ENCODE data around the gene RALGPS1. TPM values are rescaled to one million over a fixed set of nuclear protein-coding genes. Genes with fewer than 3 reads are reported as not detected.

RALGPS1 gene
- total and polyA plus RNA-seq, 2 of the 8 experiments (the other 6 are each of a cell fraction or from before 2014, with no cell fraction given): 20.0 to 23.5 TPM

GRCh38 chr9:127262602-127263001, 348.0 kb downstream of the RALGPS1 start:
- FAIRE-seq: no peak
- CTCF ChIA-PET (ENCODE audit: partially characterized antibody): interaction anchor here (0.7 to 1.9 kb wide), 8 partner anchors 14 to 51 kb away, joined by 3 to 6 read pairs (median 4); no protein-coding TSS in a partner anchor
- H3K4ac ChIP-seq (replicated peaks; ENCODE audit: insufficient read length, low read depth, low read length): no peak overlapping the region
- TF ChIP-seq HDAC2 (IDR thresholded peaks at IDR 0.05; ENCODE audit: borderline replicate concordance in 1 of 2, low read depth in 2 of 2, low read length in 2 of 2) (no peak), RBBP5 (IDR thresholded peaks at IDR 0.05; ENCODE audit: borderline replicate concordance, low read depth, low read length) (no peak), RFX5 (IDR thresholded peaks at IDR 0.05; ENCODE audit: borderline replicate concordance, low read depth, low read length) (no peak), SUZ12 (IDR thresholded peaks at IDR 0.05; ENCODE audit: low read length) (no peak), POU5F1 (IDR thresholded peaks at IDR 0.05; ENCODE audit: low read depth, low read length) (no peak), POLR2A (IDR thresholded peaks at IDR 0.05; ENCODE audit: control extremely low read depth in 1 of 2, low read depth in 2 of 2, low read length in 2 of 2) (no peak), MAX (IDR thresholded peaks at IDR 0.05) (no peak), NRF1 (IDR thresholded peaks at IDR 0.05; ENCODE audit: low read depth, low read length) (no peak), SIN3A (conservative IDR thresholded peaks at IDR 0.05 in 1 of 2, IDR thresholded peaks at IDR 0.05 in 1 of 2; ENCODE audit: low read depth in 1 of 2, low read length in 2 of 2) (no peak), SP2 (IDR thresholded peaks at IDR 0.05; ENCODE audit: low read length) (no peak), ASH2L (IDR thresholded peaks at IDR 0.05; ENCODE audit: low read length) (no peak)

More at GRCh38 chr9:127262602-127263001, 348.0 kb downstream of the RALGPS1 start:
- H2BK20ac ChIP-seq (ENCODE audit: low read length): no peak overlapping the region
- no peak for DNase-seq (ENCODE audit: low read depth in 1 of 2, low spot score in 2 of 2)
- H3K36me3 ChIP-seq (ENCODE audit: control insufficient read depth in 2 of 4, insufficient read depth in 4 of 4, low read length in 3 of 4): no peaks in the 10 kb centered on the region
- peaks cover 0 to 6% (median 0%) of the 10 kb centered on the region in 4 experiments; a peak in 3 of 7 replicates for H3K4me1 ChIP-seq (replicated peaks in 1 of 4; ENCODE audit: control insufficient read depth in 3 of 4, insufficient read depth in 4 of 4, low read length in 3 of 4)
- H4K20me1 ChIP-seq (replicated peaks in 1 of 2; ENCODE audit: control insufficient read depth in 1 of 2, insufficient read depth in 2 of 2, low read length in 2 of 2): no peaks in the 10 kb centered on the region
- no peak overlapping the region for H3K9ac ChIP-seq (replicated peaks in 1 of 4; ENCODE audit: extremely low read depth in 1 of 4, low read depth in 3 of 4, low read length in 3 of 4)
- H3K27ac ChIP-seq (ENCODE audit: low read depth, low read length): no peak overlapping the region
- no peak overlapping the region for H2BK5ac ChIP-seq (ENCODE audit: low read depth, low read length)
- H2AK5ac ChIP-seq (ENCODE audit: low read depth, low read length): no peak overlapping the region
- no peak overlapping the region for H4K5ac ChIP-seq (ENCODE audit: insufficient read length, low read depth, low read length)
- H3K4me2 ChIP-seq (ENCODE audit: insufficient read depth in 1 of 2, low read depth in 2 of 2, low read length in 2 of 2): no peak overlapping the region
- H3K23ac ChIP-seq (ENCODE audit: insufficient read length): no peak overlapping the region
- no peak overlapping the region for H2AFZ ChIP-seq (ENCODE audit: low read length)
- H4K8ac ChIP-seq (ENCODE audit: extremely low read depth, insufficient read depth, low read length): no peak overlapping the region
- H4K91ac ChIP-seq (replicated peaks; ENCODE audit: insufficient read length, low read length): no peak overlapping the region
- no peak overlapping the region for H2BK15ac ChIP-seq (ENCODE audit: low read length)
- H3K79me1 ChIP-seq (ENCODE audit: low read depth, low read length): no peaks in the 10 kb centered on the region
- H3K18ac ChIP-seq (ENCODE audit: extremely low read depth, low read length): no peak overlapping the region
- no peaks in the 10 kb centered on the region for H3K23me2 ChIP-seq (ENCODE audit: low read depth, low read length)
- no peak overlapping the region for H2BK12ac ChIP-seq (ENCODE audit: low read depth, low read length)
- no peak overlapping the region for H3K4me3 ChIP-seq (ENCODE audit: extremely low read depth in 1 of 4, insufficient read depth in 2 of 4, low read depth in 3 of 4, low read length in 4 of 4)
- H3K56ac ChIP-seq (replicated peaks; ENCODE audit: insufficient read length, low read depth, low read length): no peak overlapping the region
- no peaks in the 10 kb centered on the region for H3K79me2 ChIP-seq (ENCODE audit: control insufficient read depth in 1 of 2, insufficient read depth in 2 of 2, low read length in 2 of 2)
- H3K14ac ChIP-seq (ENCODE audit: insufficient read length): no peak overlapping the region
- H2BK120ac ChIP-seq (replicated peaks; ENCODE audit: low read depth, low read length): no peak overlapping the region
- POLR2A ChIA-PET (ENCODE audit: partially characterized antibody): no interaction called here
- no peaks in the 10 kb centered on the region for H3K27me3 ChIP-seq (replicated peaks in 1 of 4; ENCODE audit: control insufficient read depth in 3 of 4, extremely low read depth in 1 of 4, insufficient read depth in 3 of 4, low read length in 3 of 4)
- no peaks in the 10 kb centered on the region for H3K9me3 ChIP-seq (ENCODE audit: insufficient read depth in 2 of 2, low read depth in 1 of 2, low read length in 1 of 2)

All from H1 (cell line).